GM19455 (cell line): ENCODE results near the gene MEGF8.

Experiments used
- ATAC-seq: cut with Tn5 transposase; IDR thresholded peaks from one replicate; pipeline ENCODE4 v1.9.1; 2021; ENCODE audit not compliant: unreplicated experiment

Gene MEGF8

GRCh38 chr19:42409477-42409876, 84.0 kb downstream of the MEGF8 start:
- no peak for ATAC-seq

- no peak for ATAC-seq
Observed at GRCh38 chr19:42410371-42410770, 84.9 kb downstream of the MEGF8 start.

GRCh38 chr19:42411581-42412178, 86.2 kb downstream of the MEGF8 start:
- no peak for ATAC-seq

GRCh38 chr19:42412227-42412626, 86.8 kb downstream of the MEGF8 start:
- ATAC-seq: no peak

- ATAC-seq: no peak
Observed at GRCh38 chr19:42412661-42413076, 87.2 kb downstream of the MEGF8 start.

- ATAC-seq: no peak
Observed at GRCh38 chr19:42419309-42419708, 93.9 kb downstream of the MEGF8 start.

GRCh38 chr19:42420055-42420544, 94.7 kb downstream of the MEGF8 start:
- ATAC-seq: no peak

- ATAC-seq: no peak
Observed at GRCh38 chr19:42421101-42421500, 95.7 kb downstream of the MEGF8 start.

- ATAC-seq: no peak
Observed at GRCh38 chr19:42421591-42422031, 96.2 kb downstream of the MEGF8 start.

GRCh38 chr19:42422092-42422900, 96.9 kb downstream of the MEGF8 start:
- ATAC-seq: no peak

GRCh38 chr19:42422901-42423461, 97.5 kb downstream of the MEGF8 start:
- peak; percentile 29 for ATAC-seq

- ATAC-seq: peak; percentile 85
Observed at GRCh38 chr19:42423462-42424344, 98.3 kb downstream of the MEGF8 start.

GRCh38 chr19:42424345-42424707, 98.9 kb downstream of the MEGF8 start:
- no peak for ATAC-seq

GRCh38 chr19:42424712-42425131, 99.3 kb downstream of the MEGF8 start:
- ATAC-seq: no peak

GRCh38 chr19:42426643-42427042, 101.2 kb downstream of the MEGF8 start:
- no peak for ATAC-seq

GRCh38 chr19:42427313-42427712, 101.9 kb downstream of the MEGF8 start, which contains the start of gene LIPE:
Gene LIPE (minus strand): TSS chr19:42427388. CDS start chr19:42427149, 239 bp downstream.
- ATAC-seq: no peak
